NCI-H1105 treated with DMSO at 0.1 percent for 48 hours (cell line): Measurements from ENCODE around the gene BRWD1.

ENCODE experiments used
- DNase-seq: peaks from one replicate; lab custom pipeline; 2025; lab: John Stamatoyannopoulos, UW

Gene BRWD1

DNA sequence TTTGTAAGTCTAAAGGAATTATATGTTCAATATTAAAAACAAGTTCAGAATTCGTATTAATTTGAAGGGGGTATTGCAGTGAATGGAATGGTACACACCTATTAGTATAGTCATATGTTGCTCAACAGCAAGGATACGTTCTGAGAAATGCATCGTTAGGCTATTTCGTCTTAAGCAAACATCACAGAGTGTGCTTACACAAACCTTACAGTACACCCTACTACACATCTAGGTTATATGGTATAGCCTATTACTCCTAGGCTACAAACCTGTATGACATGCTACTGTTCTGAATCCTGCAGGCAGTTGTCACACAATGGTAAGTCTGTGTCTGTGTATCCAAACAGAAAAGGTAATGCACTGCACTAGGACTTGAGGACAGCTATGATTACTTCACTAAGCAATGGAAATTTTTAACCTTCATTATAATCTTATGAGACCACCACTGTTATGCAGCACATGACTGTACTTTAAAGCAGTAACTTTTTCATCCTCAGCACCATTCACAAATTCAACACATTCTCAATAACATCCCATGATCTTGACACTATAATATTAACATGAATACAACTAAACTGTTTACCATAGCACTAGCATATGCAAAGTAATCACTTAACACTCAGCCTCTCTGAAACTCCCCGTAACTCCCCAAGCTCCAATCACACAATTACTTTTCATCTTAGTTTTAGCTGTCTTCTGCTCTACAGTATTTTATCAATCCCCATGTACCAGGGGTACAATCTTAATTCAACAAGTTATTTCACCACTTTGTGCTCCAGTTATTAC lies 115.8 kb downstream of the BRWD1 start:
- DNase-seq = no peak

DNA sequence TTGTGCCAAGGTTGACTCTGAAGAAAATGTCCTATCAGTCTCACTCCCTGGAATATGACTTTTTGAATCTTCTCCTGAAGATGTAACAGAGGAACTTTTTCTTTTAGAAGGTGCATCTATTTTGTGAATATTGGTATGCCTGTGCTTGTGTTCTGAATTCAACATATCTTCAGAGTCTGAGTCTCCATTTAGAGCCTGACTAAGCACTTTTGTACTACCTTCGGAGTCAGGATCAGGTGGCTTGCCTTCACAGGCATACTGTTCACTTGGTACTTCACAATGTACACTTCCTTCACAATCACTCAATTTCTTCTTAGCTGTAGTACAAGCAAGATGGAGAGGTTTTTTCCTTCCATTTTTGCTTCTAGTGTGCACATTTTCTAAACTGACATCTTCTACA lies 116.6 kb downstream of the BRWD1 start:
- no peak for DNase-seq

- DNase-seq = no peak
Observed at GRCh38 chr21:39196310-39196709, 117.1 kb downstream of the BRWD1 start.

DNA sequence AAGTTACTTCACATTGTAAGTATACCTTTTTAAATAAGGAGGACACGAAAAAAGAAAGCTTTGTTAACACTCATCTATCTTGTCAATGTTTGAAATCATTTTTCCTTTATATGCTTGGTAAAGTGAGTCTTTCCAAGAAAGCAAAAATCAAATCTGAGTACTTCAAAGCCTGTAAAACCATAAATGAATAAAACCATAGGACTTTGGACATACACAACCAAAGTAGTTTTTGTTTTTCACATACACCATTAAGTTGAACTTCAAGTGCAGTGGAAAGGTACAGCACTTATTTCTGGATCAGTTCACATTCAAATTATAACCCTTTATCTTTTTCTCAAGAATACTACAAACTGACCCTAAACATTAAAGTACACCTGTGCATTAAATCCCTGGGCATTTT lies 120.1 kb downstream of the BRWD1 start:
- no peak for DNase-seq

- no peak for DNase-seq
Observed at GRCh38 chr21:39189857-39190604, 123.4 kb downstream of the BRWD1 start.

- no peak for DNase-seq
Observed at GRCh38 chr21:39188521-39189139, 124.8 kb downstream of the BRWD1 start.

- DNase-seq = no peak
Observed at GRCh38 chr21:39187141-39187540, 126.3 kb downstream of the BRWD1 start.

GRCh38 chr21:39186676-39187075 lies 126.8 kb downstream of the BRWD1 start:
- no peak for DNase-seq

DNA sequence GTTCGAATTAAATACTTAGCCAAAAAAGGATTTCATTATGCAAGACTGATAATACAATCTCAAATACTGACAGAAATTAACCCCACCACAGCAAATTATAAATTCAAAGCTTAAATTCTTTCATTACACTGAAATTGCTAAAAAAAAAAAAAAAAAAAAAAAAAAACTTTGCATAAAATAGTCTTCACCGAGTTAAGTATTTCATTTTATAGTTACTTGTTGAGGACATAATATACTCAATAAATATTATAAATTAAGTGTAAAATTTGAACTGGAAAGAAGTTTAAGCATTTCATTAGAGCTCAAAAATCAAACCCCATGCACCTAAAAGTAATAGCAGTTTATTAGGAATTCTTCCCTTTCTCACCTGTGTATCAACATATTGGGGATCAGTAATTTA lies 128.3 kb downstream of the BRWD1 start:
- no peak for DNase-seq

- peak; percentile 47 for DNase-seq
Observed at GRCh38 chr21:39184050-39184980, 129.1 kb downstream of the BRWD1 start.

GRCh38 chr21:39183272-39184049 lies 130.0 kb downstream of the BRWD1 start, which contains the start of gene PSMG1:
Gene PSMG1 (minus strand): TSS chr21:39183451. CDS start chr21:39183385, 66 bp downstream.
- peak; percentile 94 for DNase-seq

DNA sequence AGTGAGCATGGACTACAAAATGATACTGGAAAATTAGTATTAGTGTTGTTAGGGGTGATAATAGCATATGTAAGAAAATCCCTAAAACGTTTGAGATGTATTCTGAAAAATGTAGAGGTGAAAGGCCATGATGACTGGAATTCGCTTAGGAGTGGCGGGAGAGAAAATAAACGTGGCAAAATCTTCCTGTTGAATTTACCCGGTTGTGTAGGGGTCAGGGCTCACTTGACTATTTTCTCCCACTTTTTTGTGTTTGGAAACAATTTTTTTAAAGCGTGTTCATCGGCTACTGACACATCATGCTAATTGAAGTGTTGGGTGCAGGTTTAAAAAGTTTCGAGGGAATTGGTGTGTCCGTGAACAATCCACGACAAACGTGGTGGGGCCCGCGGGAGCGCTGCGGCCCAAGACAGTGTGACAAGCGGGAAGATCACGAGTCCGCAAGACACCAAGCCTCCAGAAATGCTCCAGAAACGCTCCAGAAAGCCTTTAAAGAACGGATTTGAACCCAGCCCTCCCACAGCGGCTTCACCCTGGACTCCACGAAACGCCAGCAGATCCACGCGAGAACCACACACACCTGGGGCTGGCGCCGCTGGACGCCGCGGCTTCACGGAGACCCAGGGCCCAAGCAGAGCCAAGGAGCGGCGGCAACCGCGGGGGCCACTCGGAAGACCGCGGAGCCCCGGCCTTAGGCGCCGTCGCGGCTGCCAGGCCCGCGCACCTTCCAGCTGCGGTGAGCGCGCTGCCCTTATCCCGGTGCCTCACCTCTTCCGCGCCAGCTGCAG lies 130.8 kb downstream of the BRWD1 start:
- peak; percentile 2 for DNase-seq

DNA sequence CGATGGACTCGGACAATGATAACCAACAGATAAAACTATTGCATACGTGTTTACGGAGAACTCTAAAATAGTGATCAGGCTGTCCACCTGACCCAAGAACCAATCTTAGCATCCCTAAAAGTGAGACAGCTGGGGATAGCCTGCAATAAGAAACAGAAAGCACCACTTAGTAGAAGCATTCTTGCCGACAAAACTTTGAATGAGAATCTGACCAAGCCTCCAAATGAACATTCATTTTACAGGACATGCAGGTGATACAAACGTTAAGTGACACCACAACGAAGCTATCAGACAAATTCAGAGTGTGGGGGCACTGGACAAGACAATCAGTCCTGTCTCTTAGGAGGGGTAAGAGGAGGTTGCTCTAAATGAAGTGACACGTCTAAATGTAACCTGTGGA lies 131.4 kb downstream of the BRWD1 start:
- DNase-seq = no peak

GRCh38 chr21:39181205-39181818 lies 132.1 kb downstream of the BRWD1 start:
- no peak for DNase-seq

DNA sequence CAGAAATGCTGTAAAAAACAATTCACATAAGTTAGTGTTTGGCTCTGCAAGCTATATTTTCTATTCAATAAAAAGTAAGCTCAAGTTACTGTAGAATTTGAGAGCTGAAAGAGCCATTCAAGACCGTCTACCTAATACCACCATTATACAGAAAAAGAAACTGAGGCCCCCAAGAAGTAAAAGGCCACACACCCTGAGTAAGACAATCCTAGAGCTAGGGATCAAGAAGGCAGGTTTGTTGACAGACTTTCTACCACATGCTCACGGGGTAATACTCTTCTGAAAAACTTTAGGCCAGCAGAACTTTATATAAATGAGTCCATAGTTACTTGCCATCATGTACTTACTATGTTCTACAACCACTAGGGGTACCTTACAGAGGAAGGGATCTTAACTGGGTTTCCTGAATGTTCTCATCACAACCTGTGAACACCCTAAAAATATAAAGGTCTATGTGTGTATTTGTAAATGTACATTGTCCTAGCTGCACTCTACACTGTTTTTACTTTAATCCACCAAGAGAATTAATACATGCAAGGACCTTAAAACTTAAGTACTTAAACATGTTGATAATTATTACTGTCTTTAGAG lies 132.9 kb downstream of the BRWD1 start:
- no peak for DNase-seq

- no peak for DNase-seq
Observed at GRCh38 chr21:39178421-39178820, 135.0 kb downstream of the BRWD1 start.

GRCh38 chr21:39176271-39176709 lies 137.1 kb downstream of the BRWD1 start:
- no peak for DNase-seq

GRCh38 chr21:39175665-39176064 lies 137.8 kb downstream of the BRWD1 start:
- no peak for DNase-seq

GRCh38 chr21:39175154-39175553 lies 138.3 kb downstream of the BRWD1 start:
- peak; percentile 7 for DNase-seq
